ENCODE results near the gene MGLL.

Gene MGLL

DNA sequence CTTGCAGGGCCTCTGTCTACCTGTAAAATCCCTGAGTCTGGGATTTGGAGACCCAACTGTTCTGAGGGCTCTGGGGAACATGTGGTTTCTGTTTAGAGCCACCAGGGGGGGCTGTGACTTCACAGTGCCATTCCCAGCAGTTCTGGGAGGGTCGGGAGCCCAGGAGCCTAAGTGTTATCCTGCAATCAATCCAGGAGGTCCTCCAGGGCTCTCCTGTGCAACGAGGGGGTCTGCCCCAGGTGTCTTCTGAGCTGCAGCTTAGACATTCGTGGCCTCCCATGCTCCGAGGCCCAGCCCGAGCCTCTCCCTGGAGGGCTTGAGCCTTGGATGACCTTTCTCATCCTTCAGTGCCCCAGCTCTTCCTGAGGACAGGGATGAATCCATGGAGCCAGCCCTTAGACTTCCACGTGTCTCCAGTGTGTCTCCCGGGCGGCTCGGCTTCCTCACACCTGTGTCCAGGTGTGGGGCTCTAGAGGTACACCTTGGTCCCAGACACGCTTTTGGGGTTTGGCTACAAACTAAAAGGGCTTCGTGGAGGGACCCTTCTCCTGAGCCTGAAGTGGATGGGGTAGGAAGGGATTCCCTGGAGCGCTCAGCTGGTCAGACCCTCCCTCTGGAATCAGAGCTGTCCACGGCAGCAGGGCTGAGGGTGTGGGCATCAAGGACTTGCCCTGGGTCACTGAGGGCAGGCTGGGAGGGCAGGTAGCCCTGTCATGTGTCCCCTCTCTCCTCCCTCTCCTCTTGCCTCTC lies 169.9 kb downstream of the MGLL start:
- H3K27ac ChIP-seq (ENCODE audit: low read length), result no peak overlapping the region
- H4K20me1 ChIP-seq (ENCODE audit: insufficient read depth, low read length), result no peaks in the 10 kb centered on the region
- peak; percentile 30 for DNase-seq
- H3K9ac ChIP-seq (ENCODE audit: low read length), result no peak overlapping the region
- H3K4me3 ChIP-seq (ENCODE audit: low read length), result no peak overlapping the region
- no peaks in the 10 kb centered on the region for H3K27me3 ChIP-seq (replicated peaks; ENCODE audit: insufficient read depth, low read length)
- H2AFZ ChIP-seq (ENCODE audit: low read length), result no peak overlapping the region
- no peak overlapping the region for H3K4me2 ChIP-seq (ENCODE audit: low read depth, low read length)
- H3K9me3 ChIP-seq (replicated peaks; ENCODE audit: insufficient read depth, low read length), result no peaks in the 10 kb centered on the region
- H3K4me1 ChIP-seq (ENCODE audit: low read length), result no peaks in the 10 kb centered on the region
- TF ChIP-seq, protein P1, sequence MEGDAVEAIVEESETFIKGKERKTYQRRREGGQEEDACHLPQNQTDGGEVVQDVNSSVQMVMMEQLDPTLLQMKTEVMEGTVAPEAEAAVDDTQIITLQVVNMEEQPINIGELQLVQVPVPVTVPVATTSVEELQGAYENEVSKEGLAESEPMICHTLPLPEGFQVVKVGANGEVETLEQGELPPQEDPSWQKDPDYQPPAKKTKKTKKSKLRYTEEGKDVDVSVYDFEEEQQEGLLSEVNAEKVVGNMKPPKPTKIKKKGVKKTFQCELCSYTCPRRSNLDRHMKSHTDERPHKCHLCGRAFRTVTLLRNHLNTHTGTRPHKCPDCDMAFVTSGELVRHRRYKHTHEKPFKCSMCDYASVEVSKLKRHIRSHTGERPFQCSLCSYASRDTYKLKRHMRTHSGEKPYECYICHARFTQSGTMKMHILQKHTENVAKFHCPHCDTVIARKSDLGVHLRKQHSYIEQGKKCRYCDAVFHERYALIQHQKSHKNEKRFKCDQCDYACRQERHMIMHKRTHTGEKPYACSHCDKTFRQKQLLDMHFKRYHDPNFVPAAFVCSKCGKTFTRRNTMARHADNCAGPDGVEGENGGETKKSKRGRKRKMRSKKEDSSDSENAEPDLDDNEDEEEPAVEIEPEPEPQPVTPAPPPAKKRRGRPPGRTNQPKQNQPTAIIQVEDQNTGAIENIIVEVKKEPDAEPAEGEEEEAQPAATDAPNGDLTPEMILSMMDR (IDR thresholded peaks at IDR 0.05; ENCODE audit: low read length), result peak; percentile 85
- TF ChIP-seq EZH2phosphoT487 (IDR thresholded peaks at IDR 0.05; ENCODE audit: low read length), result no peak
- H3F3A ChIP-seq (ENCODE audit: insufficient read depth, low read length), result no peaks in the 10 kb centered on the region
- no peaks in the 10 kb centered on the region for H3K79me2 ChIP-seq (ENCODE audit: low read length)
- H3K9me2 ChIP-seq (replicated peaks; ENCODE audit: insufficient read depth, low read length), result no peaks in the 10 kb centered on the region
- H3K36me3 ChIP-seq (replicated peaks; ENCODE audit: insufficient read depth, low read length), result no peaks in the 10 kb centered on the region

DNA sequence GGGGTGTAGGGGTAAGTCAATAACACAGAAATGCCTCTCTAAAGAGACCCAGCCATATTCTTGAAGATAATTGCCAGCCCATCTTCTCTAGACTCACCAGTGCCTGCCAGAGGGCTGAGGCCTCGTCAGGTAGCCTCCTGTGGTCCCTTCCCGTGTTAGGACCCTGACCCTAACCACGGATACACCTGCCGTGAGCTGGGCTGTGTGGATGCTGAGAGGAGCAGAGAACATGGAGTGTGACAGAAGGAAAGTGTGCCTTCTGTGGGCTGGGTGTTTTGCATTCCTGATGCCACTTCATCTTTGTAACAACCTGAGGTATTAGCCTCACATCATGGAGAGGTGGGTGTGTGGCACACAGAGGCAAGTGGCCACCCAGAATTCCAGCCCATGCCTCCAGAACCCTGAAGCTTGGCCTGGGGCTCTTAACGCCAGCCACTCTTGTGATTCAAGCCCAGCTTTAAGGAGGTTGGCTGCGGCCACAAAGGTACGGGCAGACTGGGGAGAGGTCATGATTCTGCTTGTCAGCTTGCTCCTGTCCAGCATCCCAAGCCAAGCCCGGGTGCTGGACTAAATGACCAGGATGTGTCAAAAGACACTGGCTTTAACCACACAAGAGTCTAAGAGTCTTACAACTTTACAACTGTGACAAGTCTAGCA lies 170.7 kb downstream of the MGLL start:
- Histone ChIP-seq H3K9me2 (replicated peaks; ENCODE audit: insufficient read depth, low read length) (no peaks in the 10 kb centered on the region), H3K4me3 (ENCODE audit: low read length) (no peak overlapping the region), H3K36me3 (replicated peaks; ENCODE audit: insufficient read depth, low read length) (no peaks in the 10 kb centered on the region), H3K4me2 (ENCODE audit: low read depth, low read length) (no peak overlapping the region), H3K9ac (ENCODE audit: low read length) (no peak overlapping the region), H3K9me3 (replicated peaks; ENCODE audit: insufficient read depth, low read length) (no peaks in the 10 kb centered on the region), H3F3A (ENCODE audit: insufficient read depth, low read length) (no peaks in the 10 kb centered on the region), H3K4me1 (ENCODE audit: low read length) (no peaks in the 10 kb centered on the region), H4K20me1 (ENCODE audit: insufficient read depth, low read length) (no peaks in the 10 kb centered on the region), H3K27ac (ENCODE audit: low read length) (no peak overlapping the region), H3K27me3 (replicated peaks; ENCODE audit: insufficient read depth, low read length) (no peaks in the 10 kb centered on the region), H3K79me2 (ENCODE audit: low read length) (no peaks in the 10 kb centered on the region), H2AFZ (ENCODE audit: low read length) (no peak overlapping the region)
- DNase-seq, result no peak
- TF ChIP-seq, protein P1 (IDR thresholded peaks at IDR 0.05; ENCODE audit: low read length), result no peak

DNA sequence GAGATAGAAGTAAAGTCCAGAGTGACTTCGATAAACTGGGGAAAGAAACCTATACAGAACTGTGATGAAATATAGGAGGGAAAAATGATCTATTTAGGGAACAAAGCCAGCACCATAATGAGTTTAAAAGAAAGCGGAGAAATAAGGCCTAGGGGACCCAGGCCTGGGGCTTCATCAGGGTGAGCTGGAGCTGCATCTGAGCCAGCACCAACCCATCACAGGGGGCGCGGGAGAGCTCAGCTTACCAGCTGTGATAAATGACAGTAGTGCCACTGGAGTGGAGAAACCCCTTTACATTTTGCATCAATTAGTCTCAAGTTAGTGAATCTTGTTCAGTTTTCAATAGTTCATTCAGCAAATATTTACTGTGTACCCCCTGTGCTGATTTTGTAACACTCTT lies 172.1 kb downstream of the MGLL start:
- Histone ChIP-seq H2AFZ (ENCODE audit: low read length) (no peak overlapping the region), H3K27me3 (replicated peaks; ENCODE audit: insufficient read depth, low read length) (no peaks in the 10 kb centered on the region), H3K79me2 (ENCODE audit: low read length) (no peaks in the 10 kb centered on the region), H3K9me2 (replicated peaks; ENCODE audit: insufficient read depth, low read length) (no peaks in the 10 kb centered on the region), H3F3A (ENCODE audit: insufficient read depth, low read length) (no peaks in the 10 kb centered on the region), H3K4me1 (ENCODE audit: low read length) (no peaks in the 10 kb centered on the region), H3K9me3 (replicated peaks; ENCODE audit: insufficient read depth, low read length) (no peaks in the 10 kb centered on the region), H3K4me3 (ENCODE audit: low read length) (no peak overlapping the region), H4K20me1 (ENCODE audit: insufficient read depth, low read length) (no peaks in the 10 kb centered on the region), H3K36me3 (replicated peaks; ENCODE audit: insufficient read depth, low read length) (no peaks in the 10 kb centered on the region), H3K27ac (ENCODE audit: low read length) (no peak overlapping the region), H3K4me2 (ENCODE audit: low read depth, low read length) (no peak overlapping the region), H3K9ac (ENCODE audit: low read length) (no peak overlapping the region)
- TF ChIP-seq EZH2phosphoT487 (IDR thresholded peaks at IDR 0.05; ENCODE audit: low read length) (no peak), EZH2 (optimal IDR thresholded peaks at IDR 0.05; ENCODE audit: low read depth, low read length) (no peak)
- TF ChIP-seq, protein P1 (IDR thresholded peaks at IDR 0.05; ENCODE audit: low read length), result no peak
- DNase-seq, result no peak

Measured in MM.1S (cell line).